IPS DF 4.7 (cell line): ENCODE measurements around the gene RAB3GAP1.
"Not testable (repeated sequence)": the region's sequence is repeated elsewhere in the genome, so short reads cannot be mapped to it uniquely, and the experiment has no call there.

Experiments used
- DNase-seq: peaks from one replicate; pipeline ENCODE4 v3.0.0-alpha.2; 2013; ENCODE audit warnings: low spot score; ENCODE audit errors: extremely low read depth

The RAB3GAP1 gene

DNA sequence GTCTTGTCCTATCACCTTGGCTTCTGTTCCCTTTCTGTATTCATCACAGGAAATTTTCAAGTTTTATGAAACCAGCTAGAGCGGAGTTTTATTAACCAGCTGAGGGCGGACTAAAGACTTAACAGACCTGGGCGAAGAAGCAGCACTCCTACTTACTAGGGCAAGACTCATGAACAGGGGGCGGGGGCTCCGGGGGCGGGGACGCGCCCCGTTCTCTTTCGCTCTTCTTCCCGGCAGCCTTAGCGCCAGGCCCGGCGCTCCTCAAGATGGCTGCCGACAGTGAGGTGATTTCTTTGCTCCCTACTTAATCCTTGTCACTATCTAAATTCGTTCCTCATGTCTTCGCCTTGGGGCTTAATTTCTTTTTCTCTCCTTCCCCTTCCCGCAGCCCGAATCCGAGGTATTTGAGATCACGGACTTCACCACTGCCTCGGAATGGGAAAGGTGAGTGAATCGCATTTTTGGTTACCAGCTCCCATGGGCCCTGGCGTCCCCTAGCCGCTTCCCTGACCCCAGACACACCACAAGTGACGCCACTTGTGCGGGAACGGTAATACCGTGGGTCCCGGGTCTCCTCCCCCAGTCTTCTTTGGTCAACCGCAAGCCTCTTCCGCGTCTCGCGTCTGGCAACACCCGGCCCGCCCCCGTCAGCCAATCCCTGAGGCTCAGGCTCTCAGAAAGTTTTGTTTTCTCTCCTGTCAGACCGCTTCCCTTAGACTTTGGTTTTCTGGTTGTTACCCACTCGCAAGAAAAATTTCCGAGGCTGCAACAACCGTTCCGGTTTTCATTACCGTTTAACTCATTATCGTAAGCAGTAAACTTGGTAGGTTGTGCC is at the start of gene RAB3GAP1:
Gene RAB3GAP1, plus strand, starts transcription at position 251 of the 835 bp plus-strand sequence. Its CDS starts 16 bp downstream, at position 267.
- peak; percentile 22 for DNase-seq

DNA sequence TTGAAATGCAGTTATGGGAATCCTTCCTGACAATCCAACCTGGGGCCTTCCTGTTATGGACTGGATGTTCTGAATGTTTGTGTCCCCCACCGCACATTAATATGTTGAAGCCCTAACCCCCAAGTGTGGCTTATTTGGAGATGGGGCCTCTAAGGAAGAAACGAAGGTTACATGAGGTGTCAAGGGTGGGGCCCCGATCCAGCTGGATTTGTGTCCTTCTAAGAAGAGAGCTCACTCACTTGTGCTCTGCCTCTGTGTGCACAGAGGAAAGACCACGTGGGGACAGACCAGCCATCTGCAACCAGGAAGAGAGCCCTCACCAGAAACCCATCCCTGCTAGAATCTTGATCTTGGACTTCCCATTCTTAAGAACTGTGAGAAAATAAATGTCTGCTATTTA is 49.3 kb upstream of the RAB3GAP1 start:
- DNase-seq: no peak

DNA sequence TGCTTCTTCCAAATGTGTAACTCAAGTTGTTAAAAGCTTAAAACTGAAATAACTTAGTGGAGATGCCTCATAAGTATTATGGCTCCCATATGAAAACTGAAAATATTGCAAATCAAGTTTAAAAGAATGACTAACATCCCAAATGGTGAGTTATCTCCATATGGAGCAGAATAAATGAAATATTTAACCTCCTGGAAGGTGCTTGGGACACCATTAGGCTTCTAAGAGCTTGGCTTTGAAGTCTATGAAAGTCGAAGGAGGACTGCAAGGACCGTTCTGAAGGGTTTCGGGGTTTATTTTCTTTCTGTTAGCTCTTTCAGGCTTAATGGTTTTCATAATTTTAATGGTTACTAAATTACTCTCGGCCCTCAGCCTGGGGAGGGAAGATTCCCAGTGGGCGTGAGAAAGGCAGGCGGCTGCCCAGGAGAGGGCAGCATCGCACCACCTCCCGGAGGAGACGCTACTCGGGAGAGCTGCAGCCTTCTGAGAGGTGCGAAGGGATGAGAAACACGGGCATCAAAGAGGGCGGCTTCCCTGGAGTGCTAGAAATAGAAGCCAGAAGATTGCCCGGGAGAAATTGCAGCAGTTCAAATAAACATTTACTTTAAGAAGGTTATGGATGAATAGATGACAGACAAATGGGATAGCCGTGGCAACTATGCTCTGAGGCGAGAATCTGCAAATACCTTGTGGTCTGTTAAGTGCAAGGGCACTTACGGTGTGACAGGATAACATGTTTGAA is 47.9 kb upstream of the RAB3GAP1 start:
- DNase-seq: peak; percentile 49

DNA sequence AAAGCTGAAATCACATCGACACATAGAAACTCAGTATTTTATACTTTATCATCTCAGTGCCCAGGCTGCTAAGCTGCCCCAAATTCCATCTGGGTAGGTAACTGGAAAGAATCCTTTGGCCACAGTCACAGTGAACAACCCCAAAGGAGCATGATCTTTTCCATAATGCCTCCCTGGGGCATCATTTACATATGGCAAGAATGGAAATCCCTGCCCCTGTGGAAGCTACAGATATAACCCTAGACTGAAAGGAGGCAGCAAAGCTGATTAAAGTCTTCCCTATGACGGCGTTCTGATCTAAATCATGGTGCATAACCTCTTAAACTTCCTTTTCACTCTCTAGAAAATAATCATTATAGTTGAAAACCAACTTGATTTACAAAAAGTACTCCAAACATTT is 46.3 kb upstream of the RAB3GAP1 start:
- DNase-seq: no peak

DNA sequence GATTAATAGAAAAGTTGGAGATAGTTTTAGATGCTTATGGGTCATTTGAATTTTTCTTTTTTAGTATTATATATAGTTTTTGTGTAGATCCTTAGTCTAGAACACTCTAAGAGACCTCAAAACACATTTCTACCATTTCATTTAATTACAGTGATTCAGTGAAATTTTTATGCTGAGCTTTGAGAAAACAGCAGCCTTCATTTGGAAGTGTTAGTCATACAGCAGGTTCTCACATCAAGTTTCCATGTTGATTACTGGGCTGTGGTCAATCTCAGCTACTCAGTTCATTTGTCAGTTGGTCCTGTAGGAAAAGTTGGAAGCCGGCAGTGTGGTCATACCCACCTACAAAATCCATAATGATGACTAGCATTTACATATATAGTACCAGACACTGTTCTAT is 42.8 kb upstream of the RAB3GAP1 start:
- no peak for DNase-seq

DNA sequence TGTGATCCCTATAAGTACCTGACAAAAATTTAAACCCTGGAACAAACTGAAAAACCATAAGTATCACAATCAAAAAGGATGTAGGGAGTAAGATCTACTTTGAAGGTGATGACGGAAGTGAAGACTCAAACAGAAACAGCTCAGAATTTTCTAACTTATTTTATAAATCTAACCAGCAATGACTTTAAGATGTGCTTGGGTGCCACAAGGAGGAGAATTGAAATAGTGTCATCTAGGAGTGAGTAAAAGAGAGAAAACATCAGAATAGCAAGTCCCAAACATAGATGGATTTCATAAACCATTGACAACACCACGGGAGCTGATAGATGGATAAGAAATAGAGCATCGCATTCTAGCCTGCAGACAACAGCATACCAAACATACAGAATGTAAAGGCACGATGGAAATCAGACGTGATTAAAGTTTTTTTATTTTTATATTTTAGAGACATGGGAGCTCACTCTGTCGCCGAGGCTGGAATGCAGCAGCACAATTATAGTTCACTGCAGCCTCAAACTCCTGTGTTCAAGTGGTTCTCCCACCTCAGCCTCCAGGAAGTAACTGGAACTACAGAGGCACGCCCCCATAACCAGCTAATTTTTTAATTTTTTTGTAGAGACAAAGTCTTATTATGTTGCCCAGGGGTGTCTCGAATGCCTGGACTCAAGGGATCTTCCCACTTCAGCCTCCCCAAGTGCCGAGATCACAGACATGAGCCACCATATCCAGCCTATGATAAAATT is 41.7 kb upstream of the RAB3GAP1 start:
- no peak for DNase-seq

DNA sequence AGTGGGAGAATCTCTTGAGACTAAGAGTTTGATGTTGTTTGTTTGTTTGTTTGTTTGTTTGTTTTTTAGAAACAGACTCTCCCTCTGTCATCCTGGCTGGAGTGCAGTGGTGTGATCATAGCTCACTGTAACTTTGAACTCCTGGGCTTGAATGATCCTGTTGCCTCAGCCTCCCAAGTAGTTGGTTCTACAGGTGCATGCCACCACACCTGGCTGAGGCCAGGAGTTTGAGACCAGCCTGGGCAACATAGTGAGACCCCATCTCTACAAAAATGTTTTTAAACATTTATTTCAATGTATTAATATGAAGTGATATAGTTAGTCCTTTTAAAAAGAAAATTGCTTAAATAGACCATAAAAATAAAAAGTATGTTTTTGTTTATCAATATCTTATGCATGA is 40.5 kb upstream of the RAB3GAP1 start:
- DNase-seq: no peak

DNA sequence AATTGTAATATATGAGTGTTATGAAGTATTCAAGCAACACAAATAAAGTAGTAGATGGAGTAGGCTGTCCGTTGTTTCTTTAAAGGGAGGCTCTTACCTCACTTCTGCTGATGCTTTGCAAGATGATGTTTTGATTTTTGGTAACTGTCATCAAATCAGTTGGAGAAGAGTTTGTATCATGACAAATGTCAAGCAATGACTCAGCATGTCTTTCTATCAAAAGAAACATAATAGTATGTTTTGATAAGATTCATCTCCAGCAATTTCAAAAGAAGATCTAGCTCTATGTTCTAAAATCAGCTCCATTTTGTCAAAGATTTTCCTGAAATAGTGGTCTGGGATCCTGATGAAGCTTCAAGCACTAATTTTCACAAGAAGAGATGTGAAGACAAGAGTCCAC is 30.5 kb upstream of the RAB3GAP1 start:
- no peak for DNase-seq

DNA sequence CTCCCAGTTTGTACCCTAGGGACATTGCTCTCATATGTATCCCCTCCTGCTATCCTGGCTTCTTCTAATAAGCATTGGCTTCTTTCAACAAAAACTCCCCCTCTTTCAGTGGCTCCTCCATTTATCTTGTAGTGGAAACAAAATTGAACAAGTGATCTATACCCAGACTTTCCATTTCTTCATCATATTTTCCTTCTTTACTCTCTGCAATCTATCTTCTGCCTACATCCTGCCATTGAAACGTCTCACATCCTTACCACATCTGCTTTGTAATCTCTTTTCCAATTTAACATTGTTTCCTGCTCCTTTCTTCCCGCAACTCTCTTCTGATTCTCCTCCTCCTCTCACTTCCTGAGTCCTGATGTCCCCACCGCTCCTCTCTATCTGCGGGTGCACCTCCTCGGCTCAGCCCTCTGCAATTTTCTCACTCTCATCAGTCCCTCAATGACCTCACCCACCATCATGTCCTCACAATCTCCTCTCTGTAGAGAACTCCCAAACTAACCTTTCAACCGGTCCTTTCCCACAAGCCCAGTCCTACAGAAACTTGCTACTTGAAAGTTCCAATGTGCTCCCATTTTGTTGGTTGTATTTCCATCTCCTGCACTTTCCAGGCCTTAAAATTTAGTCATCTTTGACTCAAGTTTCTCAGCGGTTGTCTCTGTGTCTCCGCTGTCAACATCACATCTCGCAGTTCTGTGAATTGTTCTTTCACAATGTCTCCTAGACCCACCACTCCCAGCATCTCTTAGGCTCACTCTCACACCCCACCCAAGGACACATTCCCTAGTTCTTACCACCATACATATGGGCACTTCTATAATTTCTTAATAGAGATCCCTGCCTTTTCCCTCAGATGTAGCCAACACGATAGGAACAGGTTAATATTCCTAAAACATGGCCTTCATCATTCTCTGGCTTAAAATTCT is 28.9 kb upstream of the RAB3GAP1 start:
- no peak for DNase-seq

DNA sequence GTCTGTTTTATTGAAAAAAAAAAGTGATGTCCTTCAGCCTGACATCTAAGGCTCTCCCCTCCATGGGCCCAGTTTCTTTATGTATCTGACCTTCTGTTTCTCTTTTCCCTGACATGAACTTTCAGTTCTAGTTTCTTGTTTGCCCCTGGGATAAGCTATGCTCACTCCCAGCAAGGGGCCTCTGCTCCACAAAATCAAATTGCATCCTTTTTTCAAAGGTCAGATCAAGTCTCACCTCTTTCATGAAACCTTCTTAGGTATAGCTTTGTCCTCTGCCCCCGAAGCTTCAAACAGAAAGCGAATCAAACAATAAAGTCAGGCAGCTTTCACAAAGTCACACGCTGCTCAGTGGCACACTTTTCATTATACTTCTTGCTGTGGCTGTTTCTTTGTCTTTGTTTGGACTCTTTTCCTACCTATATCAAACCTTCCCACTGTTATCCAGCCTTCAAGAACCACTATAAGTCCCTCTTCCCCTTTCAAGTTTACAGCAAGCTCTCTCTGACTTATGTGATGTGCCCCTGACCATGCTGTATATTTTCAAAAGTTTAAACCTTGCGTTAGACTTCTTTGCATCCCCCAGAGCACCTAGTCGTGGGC is 28.1 kb upstream of the RAB3GAP1 start:
- DNase-seq: no peak

DNA sequence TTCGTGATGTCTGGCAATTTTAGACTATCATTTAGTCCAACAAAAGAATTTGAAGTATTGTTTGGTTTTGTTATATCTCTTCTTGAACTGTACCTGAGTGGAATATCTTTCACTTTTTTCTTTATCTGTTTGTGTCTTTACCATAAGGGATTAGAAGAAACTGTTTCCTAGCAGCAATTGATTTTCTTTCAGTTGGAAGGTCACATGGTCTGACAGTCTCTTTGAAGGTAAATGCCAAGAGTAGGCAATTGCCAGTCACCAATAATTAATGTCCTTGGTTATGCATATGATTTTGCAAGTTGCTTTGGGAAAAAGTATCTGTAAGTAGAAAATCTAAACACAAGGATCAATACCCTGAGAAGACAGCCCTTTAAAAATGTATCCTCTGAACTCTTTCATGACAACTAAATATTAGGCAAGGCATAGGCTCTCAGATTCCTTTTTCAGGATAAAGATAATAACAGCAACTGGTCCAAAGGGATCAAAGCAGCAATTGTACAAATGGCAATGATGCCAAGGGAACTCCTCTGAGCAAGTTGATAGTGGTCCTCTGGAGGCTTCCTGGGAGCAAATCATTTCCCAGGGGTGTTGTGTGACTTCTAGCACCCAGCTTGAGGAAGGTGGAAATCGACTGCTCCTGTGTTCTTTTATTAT is 22.5 kb upstream of the RAB3GAP1 start:
- no peak for DNase-seq

DNA sequence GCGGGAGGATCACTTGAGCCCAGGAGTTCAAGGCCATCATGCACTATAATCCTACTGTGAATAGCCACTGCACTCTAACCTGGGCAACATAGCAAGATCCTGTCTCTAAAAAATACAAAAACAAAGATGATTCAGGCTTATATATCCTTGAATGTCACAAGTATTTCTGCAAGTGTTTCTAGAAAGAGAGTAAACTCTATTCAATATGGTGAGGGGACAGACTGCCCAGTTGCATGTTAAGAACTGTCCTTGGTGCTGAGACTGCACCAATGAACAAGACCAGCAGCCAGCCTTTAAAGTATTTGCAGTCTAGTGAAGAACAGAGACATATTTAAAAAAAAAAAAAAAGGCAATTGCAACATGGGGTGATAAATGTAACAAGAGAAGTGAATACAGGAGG is 21.3 kb upstream of the RAB3GAP1 start:
- DNase-seq: no peak

DNA sequence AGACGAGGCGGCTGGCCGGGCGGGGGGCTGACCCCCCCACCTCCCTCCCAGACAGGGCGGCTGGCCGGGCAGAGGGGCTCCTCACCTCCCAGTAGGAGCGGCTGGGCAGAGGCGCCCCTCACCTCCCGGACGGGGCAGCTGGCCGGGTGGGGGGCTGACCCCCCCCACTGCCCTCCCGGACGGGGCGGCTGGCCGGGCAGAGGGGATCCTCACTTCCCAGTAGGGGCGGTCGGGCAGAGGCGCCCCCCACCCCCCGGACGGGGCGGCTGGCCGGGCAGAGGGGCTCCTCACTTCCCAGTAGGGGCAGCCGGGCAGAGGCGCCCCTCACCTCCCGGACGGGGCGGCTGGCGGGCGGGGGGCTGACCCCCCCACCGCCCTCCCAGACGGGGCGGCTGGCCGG is 18.9 kb upstream of the RAB3GAP1 start:
- DNase-seq: not testable (repeated sequence)

DNA sequence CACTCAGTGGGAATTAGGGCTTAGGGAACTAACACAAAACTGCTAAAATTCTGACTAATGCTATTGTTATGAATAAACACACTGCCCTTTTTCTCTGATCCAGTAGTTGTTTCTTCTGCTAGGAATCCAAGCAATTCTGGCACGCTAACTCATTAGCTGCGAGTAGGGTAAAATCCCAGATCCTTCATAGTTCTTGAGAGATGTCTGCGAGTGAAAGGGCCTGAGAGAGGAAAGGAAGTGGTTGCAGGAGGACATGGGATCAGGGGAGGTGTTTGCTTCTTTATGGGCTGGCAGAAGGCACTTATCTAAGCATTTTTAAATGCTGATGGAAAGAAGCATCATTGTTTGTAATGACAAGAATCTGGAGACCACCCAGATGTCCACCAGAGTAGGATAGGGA is 14.3 kb upstream of the RAB3GAP1 start:
- DNase-seq: no peak

DNA sequence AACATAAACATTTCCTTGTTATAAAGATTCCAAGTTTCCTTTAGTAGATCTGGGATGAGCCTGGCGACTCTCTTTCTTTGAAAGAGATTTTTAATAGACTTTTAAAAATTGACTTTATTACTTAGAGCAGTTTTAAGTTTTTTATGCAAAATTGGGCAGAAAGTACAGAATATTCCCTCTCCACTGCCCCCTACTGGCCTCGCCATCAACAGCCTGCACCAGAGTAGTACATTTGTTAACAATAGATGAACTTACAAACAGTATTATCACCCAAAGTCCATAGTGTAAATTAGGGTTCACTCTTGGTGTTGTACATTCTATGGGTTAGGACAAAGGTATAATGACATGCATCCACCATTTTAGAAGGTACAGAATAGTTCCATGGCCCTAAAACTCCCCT is 8.7 kb upstream of the RAB3GAP1 start:
- DNase-seq: no peak

DNA sequence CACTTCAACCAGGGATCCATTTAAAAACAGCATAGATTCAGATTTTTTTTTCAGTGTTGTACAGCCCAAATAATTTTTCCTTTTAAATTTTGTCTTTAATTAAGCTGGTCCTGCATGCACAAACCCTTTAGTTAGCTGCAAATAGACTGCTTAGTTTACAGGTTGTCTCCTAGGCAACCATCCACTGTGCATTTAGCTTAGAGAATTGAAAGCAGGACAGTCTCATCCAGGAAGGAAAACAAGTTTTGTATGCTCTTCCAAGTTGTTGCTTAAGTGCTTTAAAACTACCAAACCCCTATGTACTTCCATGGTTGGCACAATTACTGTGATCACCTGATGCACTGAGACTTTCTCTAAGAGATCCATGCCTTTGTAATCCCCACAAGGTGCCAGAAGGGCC is 4.8 kb upstream of the RAB3GAP1 start, which contains the start of gene MAP3K19:
Gene MAP3K19, minus strand, starts transcription at position 148 of the 400 bp plus-strand sequence. CDS start 22,800 bp downstream, outside the sequence.
- no peak for DNase-seq

DNA sequence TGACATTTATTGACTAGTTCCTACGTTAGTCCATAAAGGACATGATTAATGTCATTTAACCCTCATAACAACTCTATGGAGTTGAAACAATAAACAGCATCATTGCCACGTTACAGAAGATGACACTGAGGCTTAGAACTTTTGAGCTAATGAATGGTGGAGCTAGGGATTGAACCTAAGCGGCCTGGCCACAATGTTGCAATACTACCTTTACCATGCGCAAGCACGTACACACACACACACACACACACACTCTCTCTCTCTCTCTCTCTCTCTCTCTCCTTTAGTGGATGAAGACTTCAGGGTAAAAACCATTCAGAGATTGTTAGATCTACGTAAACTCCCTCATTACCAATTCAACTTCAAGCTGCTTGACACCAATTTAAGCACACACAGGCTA is 4.0 kb upstream of the RAB3GAP1 start:
- no peak for DNase-seq

DNA sequence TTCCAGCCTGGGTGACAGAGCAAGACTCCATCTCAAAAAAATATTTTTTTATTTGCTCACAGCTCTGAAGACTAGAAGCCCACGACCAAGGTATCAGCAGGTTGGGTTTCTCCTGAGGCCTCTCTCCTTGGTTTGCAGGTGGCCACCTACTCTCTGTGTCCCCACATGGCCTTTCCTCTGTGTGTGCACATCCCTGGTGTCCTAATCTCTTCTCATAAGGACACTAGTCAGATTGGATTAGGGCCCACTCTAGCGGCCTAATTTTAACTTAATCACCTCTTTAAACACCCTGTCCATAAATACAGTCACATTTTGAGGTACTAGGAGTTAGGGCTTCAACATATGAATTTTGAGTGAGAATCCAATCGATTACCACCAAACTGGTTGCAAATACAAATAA is 2.0 kb upstream of the RAB3GAP1 start:
- DNase-seq: no peak

DNA sequence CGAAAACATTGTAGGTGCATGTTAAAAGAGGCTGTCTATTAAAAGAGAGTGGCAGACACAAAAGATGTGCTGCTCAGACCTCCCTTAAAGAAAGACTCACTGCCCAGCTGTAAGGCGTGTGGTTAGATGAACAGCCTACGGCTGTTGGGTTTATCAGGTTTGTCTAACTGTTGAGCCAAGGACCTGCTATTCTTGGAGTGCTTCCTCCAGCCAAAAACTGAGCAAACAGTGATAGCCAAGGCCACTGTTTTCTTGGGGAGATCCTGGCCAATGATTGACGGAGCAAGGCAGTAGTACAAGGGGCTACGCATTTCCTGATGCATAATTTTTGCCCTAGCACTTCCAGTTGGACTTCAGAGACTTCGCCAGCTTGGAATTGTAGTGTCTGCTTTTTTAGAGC is 1.4 kb upstream of the RAB3GAP1 start:
- DNase-seq: no peak

DNA sequence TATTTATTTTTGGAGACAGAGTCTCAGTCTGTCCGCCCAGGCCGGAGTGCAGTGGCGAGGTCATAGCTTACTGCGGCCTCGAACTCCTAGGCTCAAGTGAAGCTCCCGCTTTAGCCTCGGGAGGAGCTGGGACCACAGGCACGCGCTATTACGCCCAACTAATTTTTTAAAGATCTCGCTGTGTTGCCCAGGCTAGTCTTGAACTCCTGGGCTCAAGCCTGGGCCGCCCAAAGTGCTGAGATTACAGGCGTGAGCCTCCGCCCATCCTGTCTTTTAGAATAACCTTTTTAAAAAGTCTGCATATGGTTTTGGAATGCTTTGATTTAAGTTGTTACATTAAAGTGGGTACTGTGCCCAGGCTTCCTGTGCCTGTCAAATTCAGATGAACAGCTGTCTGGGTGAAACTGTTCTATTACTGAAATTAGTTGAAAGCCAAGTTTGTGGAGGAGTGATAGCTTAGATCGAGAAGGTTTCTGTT is 944 bp downstream of the RAB3GAP1 start:
- DNase-seq: no peak
